Right cardiac atrium (tissue), 5 donors: ENCODE results near the gene MGST3. TPM values are rescaled to one million over a fixed set of nuclear protein-coding genes. Genes with fewer than 3 reads are reported as not detected.
"Not testable (repeated sequence)": the region's sequence is repeated elsewhere in the genome, so short reads cannot be mapped to it uniquely, and the experiment has no call there.

Experiments
- ATAC-seq, 2 donors: fragments of 200-7000 bp; cut with Tn5 transposase; one replicate each; pipeline versions ENCODE4 v1.8.0 to v1.9.1; 2020; ENCODE audit warnings: moderate library complexity in 2 of 2, mild to moderate bottlenecking in 1 of 2
- DNase-seq, 3 donors: peaks; one replicate each; pipeline ENCODE4 v3.0.0-alpha.2; 2020
- H3K27ac ChIP-seq: one replicate; pipeline ENCODE4 v1.5.1; 2013; ENCODE audit warnings: mild to moderate bottlenecking, low read length, control low read depth, moderate library complexity
- H3K27me3 ChIP-seq: one replicate; pipeline ENCODE4 v1.6.1; 2013; ENCODE audit not compliant: control insufficient read depth, insufficient read depth
- H3K4me1 ChIP-seq: one replicate; pipeline ENCODE4 v1.6.1; 2013; ENCODE audit warnings: low read length; ENCODE audit not compliant: control insufficient read depth, insufficient read depth
- H3K4me3 ChIP-seq: one replicate; pipeline ENCODE4 v1.5.1; 2013; ENCODE audit warnings: low read length, control low read depth
- H3K9me3 ChIP-seq: one replicate; pipeline ENCODE4 v1.6.1; 2013; ENCODE audit warnings: low read length; ENCODE audit not compliant: control insufficient read depth
- WGBS: extraction: QIAGEN DNeasy Blood & Tissue Kit; methylation state at CpG from one replicate; pipeline ENCODE4 v1.1.7; 2013; 5-methylcytosine and 5-hydroxymethylcytosine counted together
- intact Hi-C, 4 donors: fragments of 100-400 bp; cut with DNase I; formaldehyde crosslinking; loops; one replicate each; pipeline versions ENCODE4 v1.11.0 to v1.14.0; 2022 to 2023
- long read RNA-seq, 4 donors: library from polyadenylated mRNA; unstranded; transcript quantifications; one replicate each; pipeline ENCODE4 v2.0.0, GENCODE V29; 2020 to 2021
- polyA plus RNA-seq: library from polyadenylated mRNA; stranded (reverse); fragments of 200-250 nt; gene quantifications from one replicate; pipeline ENCODE4 v1.2.3, GENCODE V29; 2013
- total RNA-seq, 4 donors: library from RNA; stranded (reverse); fragmentation: NEBNext Ultra II Directional; extraction: Animal tissue kit (Norgen Biotek cat#: 25700); gene quantifications; one replicate each; pipeline ENCODE4 v1.2.1, GENCODE V29; 2021
- donor health status: healthy with polysubstance abuse.
- donor health status: DM: no; HTN: yes; CAD: no.
- donor health status: DM: no; HTN: no; CAD: no.
- donor health status: DM: no; HTN: yes; CAD: no; lungs with severe emphysema.
- donor health status: DM: yes; HTN: yes; CAD: no.

Gene MGST3
- total RNA-seq: 100 to 1,000 TPM; 444 to 541 (median 465) TPM
- 805 TPM for polyA plus RNA-seq
- long read RNA-seq, donor 1, transcript MGST3-205 (6 exons, 1,015 nt): major isoform, 186 of 203 reads
- long read RNA-seq, donor 1, transcript MGST3-203 (7 exons, 680 nt): minor isoform, 8 of 203 reads
- long read RNA-seq, donor 1, partial matches to known transcripts: 4 of 203 reads
- long read RNA-seq, donor 1, other reads (novel, unspliced or antisense): 4 of 203 reads
- long read RNA-seq, donor 2, transcript MGST3-205 (6 exons, 1,015 nt): major isoform, 149 of 161 reads
- long read RNA-seq, donor 2, partial matches to known transcripts: 4 of 161 reads
- long read RNA-seq, donor 2, other reads (novel, unspliced or antisense): 6 of 161 reads
- long read RNA-seq, donor 3, transcript MGST3-205 (6 exons, 1,015 nt): major isoform, 95 of 111 reads
- long read RNA-seq, donor 3, partial matches to known transcripts: 0 of 111 reads
- long read RNA-seq, donor 3, other reads (novel, unspliced or antisense): 12 of 111 reads
- long read RNA-seq, donor 4, transcript MGST3-205 (6 exons, 1,015 nt): major isoform, 152 of 160 reads
- long read RNA-seq, donor 4, partial matches to known transcripts: 2 of 160 reads
- long read RNA-seq, donor 4, other reads (novel, unspliced or antisense): 3 of 160 reads

DNA sequence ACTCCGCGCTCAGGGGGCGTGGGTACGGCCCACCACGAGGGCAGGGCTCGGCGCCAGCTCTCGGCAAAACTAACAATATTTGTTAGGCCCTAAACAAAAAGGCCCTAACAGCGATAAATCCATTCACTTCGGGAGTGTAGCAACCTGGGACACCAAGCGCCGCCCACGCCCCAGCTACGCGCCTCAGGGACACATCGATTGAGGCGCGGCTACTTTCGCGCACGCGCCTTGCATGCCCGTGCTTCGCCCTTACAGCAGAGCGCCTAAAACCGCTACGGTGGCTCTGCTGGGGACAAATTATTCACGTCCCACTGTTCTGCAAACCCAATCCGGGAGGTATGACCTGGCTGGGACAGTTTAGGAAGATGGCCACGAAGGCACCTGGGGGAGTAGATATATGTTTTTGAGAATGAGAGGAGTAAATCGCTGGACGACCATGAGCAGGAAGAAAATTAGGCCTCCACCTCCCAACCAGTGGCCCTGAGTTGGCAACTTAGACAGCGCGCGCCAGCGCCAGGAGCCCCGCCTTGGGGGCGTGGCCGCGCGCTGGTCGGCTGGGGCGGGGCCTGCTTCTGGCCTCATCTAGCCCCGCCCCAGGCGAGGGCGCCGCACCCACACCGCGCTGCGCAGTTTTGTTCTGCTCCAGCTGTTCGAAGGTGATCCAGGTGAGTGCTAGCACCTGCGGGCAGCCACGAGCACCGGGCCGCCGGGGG, at the start of gene MGST3:
Gene MGST3 (plus strand): TSS at position 606 of the 713 bp plus-strand sequence. CDS start 18,614 bp downstream, outside the sequence.
- H3K4me1 ChIP-seq: peaks cover 4% of the 10 kb centered on the region
- H3K27me3 ChIP-seq: no peaks in the 10 kb centered on the region
- intact Hi-C loops: no loop called here
- H3K27ac ChIP-seq: peak within 1 kb of the TSS; percentile 97
- H3K4me3 ChIP-seq: peak within 1 kb of the TSS; percentile 92
- DNase-seq (peak; percentile 98), ATAC-seq (peak; percentile 98)
- H3K9me3 ChIP-seq: no peaks in the 10 kb centered on the region
- under 1% methylated on average over 56 of the region's 56 CpGs for WGBS

DNA sequence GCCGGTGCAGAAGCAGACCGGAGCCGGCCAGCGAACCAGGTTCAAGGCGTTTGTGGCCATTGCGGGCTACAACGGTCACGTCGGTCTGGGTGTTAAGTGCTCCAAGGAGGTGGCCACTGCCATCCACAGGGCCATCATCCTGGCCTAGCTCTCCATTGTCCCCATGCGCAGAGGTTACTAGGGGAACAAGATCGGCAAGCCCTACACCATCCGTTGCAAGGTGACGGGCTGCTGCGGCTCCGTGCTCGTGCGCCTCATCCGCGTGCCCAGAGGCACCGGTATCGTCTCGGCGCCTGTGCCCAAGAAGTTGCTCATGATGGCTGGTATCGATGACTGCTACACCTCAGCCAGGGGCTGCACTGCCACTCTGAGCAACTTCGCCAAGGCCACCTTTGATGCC, 49.1 kb upstream of the MGST3 start:
- Histone ChIP-seq H3K4me3 (no peak overlapping the region), H3K27me3 (no peaks in the 10 kb centered on the region), H3K9me3 (no peaks in the 10 kb centered on the region), H3K27ac (no peak overlapping the region), H3K4me1 (no peaks in the 10 kb centered on the region)
- intact Hi-C loops: no loop called here
- 98% methylated on average over 25 of the region's 25 CpGs for WGBS
- no peak for DNase-seq
- no peak for ATAC-seq

- no peak for ATAC-seq
- no peak for DNase-seq
- no peak overlapping the region for H3K4me3 ChIP-seq
- H3K27me3 ChIP-seq: no peaks in the 10 kb centered on the region
- intact Hi-C loops: no loop called here
- H3K9me3 ChIP-seq: no peaks in the 10 kb centered on the region
- H3K4me1 ChIP-seq: no peaks in the 10 kb centered on the region
- no peak overlapping the region for H3K27ac ChIP-seq
- WGBS: 75% methylated on average over 3 of the region's 3 CpGs
Measured at GRCh38 chr1:165586398-165586797, 44.6 kb upstream of the MGST3 start.

DNA sequence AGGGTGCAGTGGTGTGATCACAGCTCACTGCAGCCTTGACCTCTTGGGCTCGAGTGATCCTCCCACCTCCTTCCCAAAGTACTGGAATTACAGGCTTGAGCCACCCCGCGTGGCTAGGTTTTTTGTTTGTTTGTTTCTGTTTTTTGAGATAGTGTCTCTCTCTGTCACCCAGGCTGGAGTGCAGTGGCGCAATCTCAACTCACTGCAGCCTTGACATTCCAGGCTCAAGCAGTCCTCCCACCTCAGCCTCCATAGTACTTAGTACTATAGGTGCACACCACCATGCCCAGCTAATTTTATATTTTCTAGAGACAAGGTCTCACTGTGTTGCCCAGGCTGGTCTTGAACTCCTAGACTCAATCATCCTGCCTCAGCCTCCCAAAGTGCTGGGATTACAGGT, 39.6 kb upstream of the MGST3 start:
- H3K4me3 ChIP-seq, ATAC-seq, DNase-seq, H3K9me3 ChIP-seq, H3K27ac ChIP-seq, H3K27me3 ChIP-seq, H3K4me1 ChIP-seq: not testable (repeated sequence)
- 88% methylated on average over 4 of the region's 4 CpGs for WGBS
- intact Hi-C loops: loop anchor here in 2 of 4 donors (2.0 to 5.0 kb wide), 2 partner anchors 187 to 189 kb away; no protein-coding TSS in a partner anchor

GRCh38 chr1:165592945-165593823, 37.9 kb upstream of the MGST3 start:
- ATAC-seq (peak; percentile 50 to 56), DNase-seq (peak; percentile 49 to 66 (median 64))
- Histone ChIP-seq H3K27me3 (no peaks in the 10 kb centered on the region), H3K4me3 (no peak overlapping the region), H3K4me1 (no peaks in the 10 kb centered on the region), H3K27ac (no peak overlapping the region), H3K9me3 (no peaks in the 10 kb centered on the region)
- intact Hi-C loops: loop anchor here in 3 of 4 donors (2.0 to 5.0 kb wide), 2 partner anchors 188 to 191 kb away; no protein-coding TSS in a partner anchor
- WGBS: 2% methylated on average over 10 of the region's 10 CpGs

GRCh38 chr1:165595246-165595938, 35.6 kb upstream of the MGST3 start:
- 49% methylated on average over 1 of the region's 1 CpG for WGBS
- Histone ChIP-seq H3K4me1 (no peaks in the 10 kb centered on the region), H3K27me3 (no peaks in the 10 kb centered on the region), H3K4me3 (no peak overlapping the region), H3K27ac (no peak overlapping the region), H3K9me3 (no peaks in the 10 kb centered on the region)
- DNase-seq (no peak), ATAC-seq (no peak)
- intact Hi-C loops: no loop called here

- Histone ChIP-seq H3K9me3 (no peaks in the 10 kb centered on the region), H3K27ac (no peak overlapping the region), H3K4me3 (peak overlapping the region; percentile 33), H3K4me1 (no peaks in the 10 kb centered on the region), H3K27me3 (no peaks in the 10 kb centered on the region)
- WGBS: under 1% methylated on average over 38 of the region's 38 CpGs
- ATAC-seq (peak; percentile 100), DNase-seq (peak; percentile 98 to 99 (median 98))
- intact Hi-C loops: no loop called here
Measured at GRCh38 chr1:165597883-165598675, 33.0 kb upstream of the MGST3 start.

DNA sequence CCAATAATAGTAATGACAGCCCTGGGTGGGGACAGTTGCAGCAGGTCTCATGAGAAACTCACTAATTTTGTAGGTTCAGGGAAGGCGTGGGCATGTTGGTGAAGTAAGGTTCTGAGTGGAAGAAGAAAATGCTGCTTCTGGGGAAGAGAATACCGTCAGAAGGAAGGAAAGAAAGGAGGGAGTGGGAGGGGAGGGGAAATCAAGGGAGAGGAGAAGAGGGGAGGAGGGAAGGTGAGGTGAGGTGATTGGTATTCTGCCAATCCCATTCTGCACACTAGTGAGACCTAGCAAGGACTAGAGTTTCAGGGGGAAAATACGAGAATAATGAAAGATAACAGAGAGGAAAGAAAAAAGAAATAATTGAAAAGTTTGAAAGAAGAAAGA, 32.4 kb upstream of the MGST3 start:
- no peak for ATAC-seq
- no peaks in the 10 kb centered on the region for H3K9me3 ChIP-seq
- H3K27ac ChIP-seq: no peak overlapping the region
- 16% methylated on average over 3 of the region's 3 CpGs for WGBS
- DNase-seq: no peak
- H3K4me1 ChIP-seq: no peaks in the 10 kb centered on the region
- H3K27me3 ChIP-seq: no peaks in the 10 kb centered on the region
- intact Hi-C loops: no loop called here
- H3K4me3 ChIP-seq: peak overlapping the region; percentile 33

DNA sequence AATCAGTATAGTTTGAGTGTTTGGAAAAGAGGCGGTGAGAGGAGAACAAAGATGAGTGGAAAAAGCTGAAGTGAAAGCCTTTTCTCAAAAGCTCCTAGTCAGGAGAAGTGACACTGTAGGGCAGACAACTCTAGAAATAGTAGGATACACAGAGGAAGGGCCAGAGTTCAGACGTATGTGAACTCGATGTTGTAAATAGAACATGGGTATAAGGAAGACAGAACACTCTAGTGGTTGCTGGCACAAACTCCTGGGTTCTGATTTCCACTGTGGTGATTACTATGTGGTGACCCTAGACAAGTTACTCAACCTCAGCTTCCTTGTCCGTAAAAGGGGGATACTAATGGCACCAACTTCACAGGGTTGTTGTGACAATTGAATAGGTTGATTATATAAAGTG, 30.2 kb upstream of the MGST3 start:
- WGBS: 56% methylated on average over 4 of the region's 4 CpGs
- H3K9me3 ChIP-seq: no peaks in the 10 kb centered on the region
- H3K4me1 ChIP-seq: no peaks in the 10 kb centered on the region
- H3K27ac ChIP-seq: no peak overlapping the region
- ATAC-seq (no peak), DNase-seq (no peak)
- H3K27me3 ChIP-seq: no peaks in the 10 kb centered on the region
- intact Hi-C loops: loop anchor here in 3 of 4 donors (2.0 to 10.0 kb wide), 3 partner anchors 312 to 314 kb away; no protein-coding TSS in a partner anchor
- H3K4me3 ChIP-seq: no peak overlapping the region
